SJCRH30 (cell line): ENCODE measurements around the gene G6PC3. TPM values are rescaled to one million over a fixed set of nuclear protein-coding genes. Genes with fewer than 3 reads are reported as not detected.
"Not testable (repeated sequence)": the region's sequence is repeated elsewhere in the genome, so short reads cannot be mapped to it uniquely, and the experiment has no call there.

ENCODE experiments used
- DNase-seq, 2 experiments: peaks; one replicate each; pipeline ENCODE4 v3.0.0-alpha.2; 2015 to 2020
- H3K27ac ChIP-seq: fragments of 250-450 bp; sonication (Bioruptor Pico); 2 replicates; pipeline ENCODE4 v1.5.1; 2020; ENCODE audit warnings: mild to moderate bottlenecking, moderate library complexity
- H3K27me3 ChIP-seq: fragments of 250-450 bp; sonication (Bioruptor Pico); 2 replicates; pipeline ENCODE4 v1.5.1; 2020; ENCODE audit warnings: mild to moderate bottlenecking, moderate library complexity
- H3K36me3 ChIP-seq: fragments of 250-450 bp; sonication (Bioruptor Pico); 2 replicates; pipeline ENCODE4 v1.5.1; 2020; ENCODE audit warnings: mild to moderate bottlenecking, moderate library complexity
- H3K4me1 ChIP-seq: fragments of 250-450 bp; sonication (Bioruptor Pico); 2 replicates; pipeline ENCODE4 v1.5.1; 2020; ENCODE audit warnings: mild to moderate bottlenecking, moderate library complexity
- H3K4me3 ChIP-seq: fragments of 250-450 bp; sonication (Bioruptor Pico); 2 replicates; pipeline ENCODE4 v1.5.1; 2020; ENCODE audit warnings: mild to moderate bottlenecking, moderate library complexity
- H3K9me3 ChIP-seq: fragments of 250-450 bp; sonication (Bioruptor Pico); replicated peaks from 2 replicates; pipeline ENCODE4 v1.5.1; 2020; ENCODE audit warnings: mild to moderate bottlenecking, moderate library complexity
- total RNA-seq: library from RNA; depleted of rRNA; stranded (reverse); fragments of >200 nt; shearing (Covaris generic); gene quantifications from 2 replicates; pipeline ENCODE4 v1.2.3, GENCODE V29; 2014

The G6PC3 gene
- total RNA-seq, 1 experiment from 2014 or later = 37.3 TPM

GRCh38 chr17:44115585-44116415 lies 45.3 kb downstream of the G6PC3 start:
- Histone ChIP-seq H3K4me1 (peaks cover 26% of the 10 kb centered on the region), H3K27ac (no peak overlapping the region), H3K36me3 (no peaks in the 10 kb centered on the region), H3K9me3 (no peaks in the 10 kb centered on the region), H3K27me3 (no peaks in the 10 kb centered on the region), H3K4me3 (no peak overlapping the region)
- DNase-seq = peak; percentile 67 to 79

GRCh38 chr17:44117351-44117750 lies 46.8 kb downstream of the G6PC3 start:
- Histone ChIP-seq H3K36me3 (no peaks in the 10 kb centered on the region), H3K4me3 (no peak overlapping the region), H3K9me3 (no peaks in the 10 kb centered on the region), H3K27me3 (0 out of 2 replicates have a peak, but pooled peaks cover 3% of the 10 kb centered on the region), H3K27ac (no peak overlapping the region), H3K4me1 (peaks cover 15% of the 10 kb centered on the region)
- no peak for DNase-seq

- Histone ChIP-seq H3K4me3 (no peak overlapping the region), H3K27me3 (peaks cover 3% of the 10 kb centered on the region; the same call in 1 of the 2 replicates), H3K36me3 (no peaks in the 10 kb centered on the region), H3K4me1 (peaks cover 12% of the 10 kb centered on the region), H3K9me3 (no peaks in the 10 kb centered on the region), H3K27ac (no peak overlapping the region)
- no peak for DNase-seq
Observed at GRCh38 chr17:44118427-44119050, 48.0 kb downstream of the G6PC3 start.

- Histone ChIP-seq H3K9me3 (no peaks in the 10 kb centered on the region), H3K4me1 (peaks cover 12% of the 10 kb centered on the region), H3K36me3 (no peaks in the 10 kb centered on the region), H3K27me3 (peaks cover 3% of the 10 kb centered on the region; the same call in 1 of the 2 replicates), H3K27ac (no peak overlapping the region), H3K4me3 (no peak overlapping the region)
- DNase-seq = no peak
Observed at GRCh38 chr17:44119062-44119461, 48.5 kb downstream of the G6PC3 start.

GRCh38 chr17:44119798-44120197 lies 49.3 kb downstream of the G6PC3 start:
- no peak for DNase-seq
- Histone ChIP-seq H3K4me1 (peaks cover 12% of the 10 kb centered on the region), H3K27ac (no peak overlapping the region), H3K4me3 (no peak overlapping the region), H3K9me3 (no peaks in the 10 kb centered on the region), H3K36me3 (no peaks in the 10 kb centered on the region), H3K27me3 (peaks cover 3% of the 10 kb centered on the region; the same call in 1 of the 2 replicates)

- not testable (repeated sequence) for DNase-seq, H3K9me3 ChIP-seq, H3K4me3 ChIP-seq, H3K4me1 ChIP-seq, H3K27me3 ChIP-seq, H3K36me3 ChIP-seq, H3K27ac ChIP-seq
Observed at GRCh38 chr17:44120281-44120680, 49.7 kb downstream of the G6PC3 start.

GRCh38 chr17:44120851-44121605 lies 50.5 kb downstream of the G6PC3 start:
- Histone ChIP-seq H3K9me3 (no peaks in the 10 kb centered on the region), H3K27me3 (peaks cover 3% of the 10 kb centered on the region; the same call in 1 of the 2 replicates), H3K4me3 (no peak overlapping the region), H3K36me3 (no peaks in the 10 kb centered on the region), H3K4me1 (peaks cover 4% of the 10 kb centered on the region), H3K27ac (no peak overlapping the region)
- DNase-seq = no peak

GRCh38 chr17:44121997-44122815 lies 51.7 kb downstream of the G6PC3 start:
- DNase-seq = no peak
- Histone ChIP-seq H3K36me3 (no peaks in the 10 kb centered on the region), H3K27me3 (peaks cover 3% of the 10 kb centered on the region; the same call in 1 of the 2 replicates), H3K27ac (no peak overlapping the region), H3K4me1 (peaks cover 4% of the 10 kb centered on the region), H3K4me3 (peak overlapping the region; percentile 72), H3K9me3 (no peaks in the 10 kb centered on the region)

GRCh38 chr17:44122816-44123355 lies 52.4 kb downstream of the G6PC3 start:
- H3K9me3 ChIP-seq = no peaks in the 10 kb centered on the region
- no peaks in the 10 kb centered on the region for H3K36me3 ChIP-seq
- DNase-seq = no peak
- H3K4me3 ChIP-seq = peak overlapping the region; percentile 72
- H3K27me3 ChIP-seq = peaks cover 3% of the 10 kb centered on the region; the same call in 1 of the 2 replicates
- H3K4me1 ChIP-seq = peaks cover 4% of the 10 kb centered on the region
- H3K27ac ChIP-seq = no peak overlapping the region

- peak; percentile 96 for DNase-seq
- Histone ChIP-seq H3K4me1 (peaks cover 4% of the 10 kb centered on the region), H3K9me3 (no peaks in the 10 kb centered on the region), H3K27ac (peak within 1 kb of the TSS; percentile 45), H3K4me3 (peak within 1 kb of the TSS; percentile 72), H3K36me3 (no peaks in the 10 kb centered on the region), H3K27me3 (peaks cover 3% of the 10 kb centered on the region; the same call in 1 of the 2 replicates)
Observed at GRCh38 chr17:44123356-44124117, 53.0 kb downstream of the G6PC3 start, which contains the start of gene HDAC5. Gene HDAC5, minus strand, starts transcription at chr17:44123641. Its CDS starts 6,126 bp downstream, at chr17:44117515.

- peaks cover 4% of the 10 kb centered on the region for H3K4me1 ChIP-seq
- no peak for DNase-seq
- H3K27ac ChIP-seq = peak overlapping the region; percentile 45
- H3K4me3 ChIP-seq = peak overlapping the region; percentile 72
- H3K27me3 ChIP-seq = peaks cover 3% of the 10 kb centered on the region; the same call in 1 of the 2 replicates
- H3K36me3 ChIP-seq = no peaks in the 10 kb centered on the region
- H3K9me3 ChIP-seq = no peaks in the 10 kb centered on the region
Observed at GRCh38 chr17:44124118-44124438, 53.5 kb downstream of the G6PC3 start.
